GM10266 (cell line): ENCODE measurements around the gene TRAPPC14.

Experiments used
- DNase-seq: peaks from one replicate; pipeline ENCODE4 v3.0.0; 2012; ENCODE audit errors: extremely low spot score
- TF ChIP-seq, protein P1 (sequence below): IDR thresholded peaks from 2 replicates; pipeline ENCODE4 v1.5.1; 2012; ENCODE audit warnings: mild to moderate bottlenecking, low read depth; ENCODE audit not compliant: control insufficient read depth, insufficient read depth; ENCODE audit errors: missing control alignments

TRAPPC14 gene

DNA sequence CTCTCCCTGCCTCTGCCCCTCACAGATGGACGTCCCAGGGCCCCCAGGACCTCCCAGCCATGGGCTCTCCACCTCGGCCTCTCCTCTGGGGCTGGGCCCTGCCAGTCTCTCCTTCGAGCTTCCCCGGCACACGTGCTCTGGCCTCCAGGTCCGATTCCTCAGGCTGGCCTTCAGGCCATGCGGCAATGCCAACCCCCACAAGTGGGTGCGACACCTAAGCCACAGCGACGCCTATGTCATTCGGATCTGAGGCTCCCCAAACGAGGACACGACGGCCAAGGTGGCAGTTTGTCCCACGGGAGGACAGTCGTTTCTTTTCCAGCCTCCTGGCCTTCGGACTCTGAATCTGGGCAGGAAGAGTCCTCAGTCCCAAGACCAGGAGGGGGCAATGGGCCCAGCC lies 51.9 kb downstream of the TRAPPC14 start:
- TF ChIP-seq, protein P1, sequence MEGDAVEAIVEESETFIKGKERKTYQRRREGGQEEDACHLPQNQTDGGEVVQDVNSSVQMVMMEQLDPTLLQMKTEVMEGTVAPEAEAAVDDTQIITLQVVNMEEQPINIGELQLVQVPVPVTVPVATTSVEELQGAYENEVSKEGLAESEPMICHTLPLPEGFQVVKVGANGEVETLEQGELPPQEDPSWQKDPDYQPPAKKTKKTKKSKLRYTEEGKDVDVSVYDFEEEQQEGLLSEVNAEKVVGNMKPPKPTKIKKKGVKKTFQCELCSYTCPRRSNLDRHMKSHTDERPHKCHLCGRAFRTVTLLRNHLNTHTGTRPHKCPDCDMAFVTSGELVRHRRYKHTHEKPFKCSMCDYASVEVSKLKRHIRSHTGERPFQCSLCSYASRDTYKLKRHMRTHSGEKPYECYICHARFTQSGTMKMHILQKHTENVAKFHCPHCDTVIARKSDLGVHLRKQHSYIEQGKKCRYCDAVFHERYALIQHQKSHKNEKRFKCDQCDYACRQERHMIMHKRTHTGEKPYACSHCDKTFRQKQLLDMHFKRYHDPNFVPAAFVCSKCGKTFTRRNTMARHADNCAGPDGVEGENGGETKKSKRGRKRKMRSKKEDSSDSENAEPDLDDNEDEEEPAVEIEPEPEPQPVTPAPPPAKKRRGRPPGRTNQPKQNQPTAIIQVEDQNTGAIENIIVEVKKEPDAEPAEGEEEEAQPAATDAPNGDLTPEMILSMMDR, result no peak

DNA sequence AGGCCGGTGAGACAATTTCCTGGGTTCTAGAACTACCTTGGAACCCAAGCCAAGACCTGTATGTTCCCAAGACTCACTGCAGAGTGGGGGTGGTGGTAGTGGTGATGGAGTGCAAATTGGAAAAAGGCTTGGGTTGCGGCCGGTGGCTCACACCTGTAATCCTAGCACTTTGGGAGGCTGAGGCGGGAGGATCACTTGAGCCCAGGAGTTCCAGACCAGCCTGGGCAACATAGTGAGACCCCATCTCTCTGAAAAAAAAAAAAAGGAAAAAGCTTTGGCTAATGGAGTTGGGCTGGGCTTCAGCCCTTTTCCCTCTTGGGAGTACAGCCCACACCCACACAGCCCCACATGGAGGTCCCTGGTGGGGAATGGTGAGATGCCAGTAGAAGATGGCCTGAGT lies 53.0 kb downstream of the TRAPPC14 start:
- DNase-seq, result no peak
- TF ChIP-seq, protein P1, result no peak

More for the DNA sequence above, 51.9 kb downstream of the TRAPPC14 start:
- DNase-seq, result no peak
